Measurements from ENCODE around the gene H2AZ2. TPM values are rescaled to one million over a fixed set of nuclear protein-coding genes. Genes with fewer than 3 reads are reported as not detected.

Gene H2AZ2
- total and polyA plus RNA-seq, 2 of the 4 experiments (the other 2 are of a cell fraction): 156 to 162 TPM

DNA sequence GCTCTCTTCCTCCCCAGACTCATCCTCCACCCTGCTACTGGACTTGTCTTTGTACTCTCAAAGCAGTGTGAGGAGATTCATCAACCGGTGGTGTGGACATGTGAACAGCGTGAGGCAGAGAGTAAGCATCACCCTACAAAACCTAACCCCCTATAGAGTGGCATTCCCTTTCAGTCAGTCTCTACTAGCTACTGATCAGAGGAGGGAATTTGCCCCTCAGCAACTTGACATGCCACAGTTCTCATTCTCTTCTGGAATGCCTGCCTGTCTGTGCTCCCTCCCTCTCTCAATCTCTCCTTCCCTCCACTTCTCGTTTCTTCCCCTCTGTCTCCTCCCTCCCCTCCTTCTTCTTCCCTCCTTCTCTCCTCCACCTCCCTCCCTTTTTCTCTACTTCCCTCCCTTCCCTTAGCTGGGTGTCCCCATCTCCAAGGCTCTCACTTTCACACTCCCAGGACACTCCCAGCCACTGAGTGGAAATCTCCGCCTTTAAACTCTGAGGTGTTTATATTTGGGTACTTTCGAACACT is 24.6 kb downstream of the H2AZ2 start:
- Histone ChIP-seq H2AK9ac (replicated peaks; ENCODE audit: low read depth, low read length, poor library complexity) (no peak overlapping the region), H3K9me3 (ENCODE audit: control insufficient read depth, insufficient read depth, low read length) (no peaks in the 10 kb centered on the region), H2AK5ac (ENCODE audit: low read depth, low read length) (no peak overlapping the region), H2BK20ac (ENCODE audit: low read depth, low read length) (no peak overlapping the region), H2AFZ (replicated peaks; ENCODE audit: low read length, poor library complexity) (no peak overlapping the region), H2BK120ac (ENCODE audit: low read depth, low read length) (no peak overlapping the region), H4K5ac (ENCODE audit: low read depth, low read length) (no peak overlapping the region), H3K4me1 (ENCODE audit: control insufficient read depth, insufficient read depth, low read length) (no peaks in the 10 kb centered on the region), H3K23ac (ENCODE audit: low read depth, low read length) (no peak overlapping the region), H3K56ac (ENCODE audit: extremely low read depth, insufficient read depth, low read length) (no peak overlapping the region), H3K36me3 (ENCODE audit: control insufficient read depth, insufficient read depth, low read length) (no peaks in the 10 kb centered on the region), H4K8ac (ENCODE audit: low read depth in 2 of 2, low read length in 2 of 2) (no peak overlapping the region), H4K91ac (ENCODE audit: insufficient read depth, low read depth, low read length) (no peak overlapping the region), H3K4me2 (ENCODE audit: low read depth, low read length) (no peak overlapping the region), H3K9ac (ENCODE audit: low read depth, low read length) (no peak overlapping the region), H3K14ac (replicated peaks; ENCODE audit: low read depth, low read length) (no peak overlapping the region), H3K27me3 (ENCODE audit: control insufficient read depth, insufficient read depth, low read length) (no peaks in the 10 kb centered on the region), H4K20me1 (ENCODE audit: insufficient read depth, low read length) (no peaks in the 10 kb centered on the region), H3K27ac (ENCODE audit: insufficient read depth, low read length) (no peak overlapping the region), H3K79me1 (ENCODE audit: low read depth in 1 of 2, low read length in 2 of 2) (peaks cover 3 to 5% of the 10 kb centered on the region in 2 experiments; a peak in 3 of 4 replicates), H3K18ac (ENCODE audit: low read depth, low read length) (no peak overlapping the region), H3K4ac (ENCODE audit: low read depth, low read length) (no peak overlapping the region), H3K9me1 (ENCODE audit: insufficient read depth, low read length) (0 out of 2 replicates have a peak, but pooled peaks cover 14% of the 10 kb centered on the region), H3K4me3 (ENCODE audit: insufficient read depth, low read depth, low read length) (no peak overlapping the region), H2BK15ac (ENCODE audit: low read depth, low read length) (no peak overlapping the region), H2BK5ac (ENCODE audit: low read depth, low read length, poor library complexity, severe bottlenecking) (no peak overlapping the region)
- no TSS peak for BruUV-seq (replicated peaks)
- DNase-seq (no peak), ATAC-seq (ENCODE audit: low read depth) (no peak)
- no CpG with 5 or more reads among the region's 5 CpGs for WGBS, 2 experiments (ENCODE audit: extremely low coverage in 2 of 2, insufficient read length in 1 of 2)
- POLR2A ChIA-PET (ENCODE audit: unreplicated experiment): no interaction called here
- in situ Hi-C loops (cut with MboI; ENCODE audit: low sequenced_read_pairs) (no loop called here), dilution Hi-C loops (cut with HindIII; ENCODE audit: low sequenced_read_pairs, unreplicated experiment) (no loop called here), intact Hi-C loops (cut with micrococcal nuclease) (no loop called here)
- TF ChIP-seq SMC3 (IDR thresholded peaks at IDR 0.05; ENCODE audit: low read depth, low read length): no peak
- no peak for TF ChIP-seq MAFK (IDR thresholded peaks at IDR 0.05; ENCODE audit: low read depth, low read length)
- no peak for TF ChIP-seq RCOR1 (IDR thresholded peaks at IDR 0.05; ENCODE audit: insufficient replicate concordance, low read length)
- TF ChIP-seq MXI1 (IDR thresholded peaks at IDR 0.05; ENCODE audit: borderline replicate concordance, low read depth, low read length): no peak
- TF ChIP-seq CHD1 (IDR thresholded peaks at IDR 0.05; ENCODE audit: low read depth, low read length): no peak
- TF ChIP-seq, protein P1, sequence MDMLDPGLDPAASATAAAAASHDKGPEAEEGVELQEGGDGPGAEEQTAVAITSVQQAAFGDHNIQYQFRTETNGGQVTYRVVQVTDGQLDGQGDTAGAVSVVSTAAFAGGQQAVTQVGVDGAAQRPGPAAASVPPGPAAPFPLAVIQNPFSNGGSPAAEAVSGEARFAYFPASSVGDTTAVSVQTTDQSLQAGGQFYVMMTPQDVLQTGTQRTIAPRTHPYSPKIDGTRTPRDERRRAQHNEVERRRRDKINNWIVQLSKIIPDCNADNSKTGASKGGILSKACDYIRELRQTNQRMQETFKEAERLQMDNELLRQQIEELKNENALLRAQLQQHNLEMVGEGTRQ (IDR thresholded peaks at IDR 0.05; ENCODE audit: low read depth, low read length): no peak
- no peak for TF ChIP-seq CEBPB (IDR thresholded peaks at IDR 0.05; ENCODE audit: low read depth, low read length)
- no peak for TF ChIP-seq RFX5 (IDR thresholded peaks at IDR 0.05; ENCODE audit: low read depth, low read length)
- TF ChIP-seq BHLHE40 (IDR thresholded peaks at IDR 0.05; ENCODE audit: low read depth, low read length): no peak
- TF ChIP-seq, protein P2, sequence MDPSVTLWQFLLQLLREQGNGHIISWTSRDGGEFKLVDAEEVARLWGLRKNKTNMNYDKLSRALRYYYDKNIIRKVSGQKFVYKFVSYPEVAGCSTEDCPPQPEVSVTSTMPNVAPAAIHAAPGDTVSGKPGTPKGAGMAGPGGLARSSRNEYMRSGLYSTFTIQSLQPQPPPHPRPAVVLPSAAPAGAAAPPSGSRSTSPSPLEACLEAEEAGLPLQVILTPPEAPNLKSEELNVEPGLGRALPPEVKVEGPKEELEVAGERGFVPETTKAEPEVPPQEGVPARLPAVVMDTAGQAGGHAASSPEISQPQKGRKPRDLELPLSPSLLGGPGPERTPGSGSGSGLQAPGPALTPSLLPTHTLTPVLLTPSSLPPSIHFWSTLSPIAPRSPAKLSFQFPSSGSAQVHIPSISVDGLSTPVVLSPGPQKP (IDR thresholded peaks at IDR 0.05; ENCODE audit: borderline replicate concordance, low read depth, low read length): no peak
- no peak for TF ChIP-seq RAD21 (IDR thresholded peaks at IDR 0.05; ENCODE audit: low read length)
- no peak for TF ChIP-seq POLR2A (IDR thresholded peaks at IDR 0.05; ENCODE audit: low read depth, low read length)
- CTCF ChIA-PET: interaction anchor here (1.0 kb wide), 1 partner anchor 12 kb away, joined by 3 read pairs; no protein-coding TSS in a partner anchor
